Measurements from ENCODE around the gene NUDT19. TPM values are rescaled to one million over a fixed set of nuclear protein-coding genes. Genes with fewer than 3 reads are reported as not detected.
"Not testable (repeated sequence)": the region's sequence is repeated elsewhere in the genome, so short reads cannot be mapped to it uniquely, and the experiment has no call there.

Gene NUDT19
- total and polyA plus RNA-seq, 2 experiments from 2014 or later, result 2.4 to 3.9 TPM

DNA sequence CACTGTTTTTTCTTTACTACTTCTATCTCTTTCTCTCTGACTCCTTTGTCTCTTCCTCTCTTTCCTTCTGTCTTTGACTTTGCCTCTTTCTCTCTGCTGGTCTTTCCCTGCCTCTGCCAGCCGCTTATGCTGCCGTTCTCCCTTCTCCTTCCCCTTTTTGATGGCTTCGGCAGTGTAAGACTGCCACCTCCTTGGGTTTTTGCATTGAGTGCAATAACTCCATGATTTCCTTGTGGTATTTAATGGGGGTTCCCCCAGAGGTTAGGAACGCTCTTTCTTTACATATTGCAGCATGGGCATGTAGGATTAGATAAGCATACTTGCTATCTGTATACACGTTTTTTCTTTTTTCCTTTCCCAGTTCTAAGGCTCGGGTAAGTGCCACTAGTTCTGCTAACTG is 3.9 kb downstream of the NUDT19 start:
- H3K4me1 Mint-ChIP-seq, result peaks cover 23% of the 10 kb centered on the region
- H3K27me3 Mint-ChIP-seq (ENCODE audit: insufficient read depth, low read depth, poor library complexity), result peaks cover 23% of the 10 kb centered on the region
- not testable (repeated sequence) for H3K27ac ChIP-seq (ENCODE audit: low read depth); H3K36me3 ChIP-seq (ENCODE audit: insufficient read depth); H3F3A ChIP-seq (replicated peaks; ENCODE audit: low read depth); DNase-seq (ENCODE audit: low spot score); H3K79me2 ChIP-seq (replicated peaks; ENCODE audit: insufficient read depth); H3K4me3 ChIP-seq; H3K27ac Mint-ChIP-seq; H3K4me3 Mint-ChIP-seq; H3K4me2 ChIP-seq; H4K20me1 ChIP-seq (replicated peaks; ENCODE audit: insufficient read depth); H2AFZ ChIP-seq; H3K9me2 ChIP-seq (ENCODE audit: insufficient read depth); ATAC-seq
- peaks cover 15% of the 10 kb centered on the region for H3K9me3 Mint-ChIP-seq
- Histone ChIP-seq H3K4me1 (ENCODE audit: insufficient read depth) (peaks cover 19% of the 10 kb centered on the region), H3K27me3 (ENCODE audit: insufficient read depth) (peaks cover 33% of the 10 kb centered on the region)
- peaks cover 33% of the 10 kb centered on the region for H3K36me3 Mint-ChIP-seq (ENCODE audit: low read depth)

DNA sequence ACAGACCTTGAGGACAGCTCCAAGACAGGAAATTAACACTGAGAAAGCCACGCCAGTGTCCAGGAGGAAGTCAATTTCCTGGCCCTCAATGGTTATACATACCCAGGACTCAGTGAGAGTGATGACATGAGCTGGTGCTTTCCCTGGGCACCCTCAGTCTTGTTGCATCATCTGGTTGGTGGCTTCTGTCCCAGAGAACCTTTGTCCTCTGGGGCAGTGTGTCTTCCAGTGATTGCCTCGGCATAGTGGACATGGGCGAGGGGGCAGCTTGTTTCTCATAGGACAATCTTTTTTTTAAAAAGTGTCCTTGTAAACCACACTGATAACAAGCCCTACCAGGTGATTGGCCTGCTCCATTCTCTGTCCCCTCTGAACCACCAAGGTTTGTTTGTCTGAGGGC is 5.2 kb downstream of the NUDT19 start:
- H2AFZ ChIP-seq; H3K4me2 ChIP-seq; H3K4me3 ChIP-seq; ATAC-seq; DNase-seq (ENCODE audit: low spot score); H3K27ac Mint-ChIP-seq; H3K27ac ChIP-seq (ENCODE audit: low read depth); H3K79me2 ChIP-seq (replicated peaks; ENCODE audit: insufficient read depth); H3K36me3 ChIP-seq (ENCODE audit: insufficient read depth); H3F3A ChIP-seq (replicated peaks; ENCODE audit: low read depth); H3K4me3 Mint-ChIP-seq; H3K9me2 ChIP-seq (ENCODE audit: insufficient read depth); H4K20me1 ChIP-seq (replicated peaks; ENCODE audit: insufficient read depth): not testable (repeated sequence)
- H3K27me3 ChIP-seq (ENCODE audit: insufficient read depth), result peaks cover 35% of the 10 kb centered on the region
- Mint-ChIP-seq H3K36me3 (ENCODE audit: low read depth) (peaks cover 39% of the 10 kb centered on the region), H3K4me1 (peaks cover 20% of the 10 kb centered on the region), H3K27me3 (ENCODE audit: insufficient read depth, low read depth, poor library complexity) (peaks cover 21% of the 10 kb centered on the region), H3K9me3 (peaks cover 15% of the 10 kb centered on the region)
- peaks cover 24% of the 10 kb centered on the region for H3K4me1 ChIP-seq (ENCODE audit: insufficient read depth)

- H3K9me3 Mint-ChIP-seq, result peaks cover 26% of the 10 kb centered on the region
- not testable (repeated sequence) for H2AFZ ChIP-seq; H3K27ac ChIP-seq (ENCODE audit: low read depth); H3K4me2 ChIP-seq; H3K79me2 ChIP-seq (replicated peaks; ENCODE audit: insufficient read depth); DNase-seq (ENCODE audit: low spot score); H3K36me3 ChIP-seq (ENCODE audit: insufficient read depth); H3K4me3 Mint-ChIP-seq; H3K9me2 ChIP-seq (ENCODE audit: insufficient read depth); H3F3A ChIP-seq (replicated peaks; ENCODE audit: low read depth); ATAC-seq; H4K20me1 ChIP-seq (replicated peaks; ENCODE audit: insufficient read depth); H3K4me3 ChIP-seq; H3K27ac Mint-ChIP-seq
- H3K36me3 Mint-ChIP-seq (ENCODE audit: low read depth), result peaks cover 39% of the 10 kb centered on the region
- Histone ChIP-seq H3K27me3 (ENCODE audit: insufficient read depth) (peaks cover 23% of the 10 kb centered on the region), H3K4me1 (ENCODE audit: insufficient read depth) (peaks cover 19% of the 10 kb centered on the region)
- H3K4me1 Mint-ChIP-seq, result peaks cover 17% of the 10 kb centered on the region
- H3K27me3 Mint-ChIP-seq (ENCODE audit: insufficient read depth, low read depth, poor library complexity), result peaks cover 17% of the 10 kb centered on the region
These were observed 8.5 kb downstream of the NUDT19 start for GRCh38 chr19:32700129-32700528.

DNA sequence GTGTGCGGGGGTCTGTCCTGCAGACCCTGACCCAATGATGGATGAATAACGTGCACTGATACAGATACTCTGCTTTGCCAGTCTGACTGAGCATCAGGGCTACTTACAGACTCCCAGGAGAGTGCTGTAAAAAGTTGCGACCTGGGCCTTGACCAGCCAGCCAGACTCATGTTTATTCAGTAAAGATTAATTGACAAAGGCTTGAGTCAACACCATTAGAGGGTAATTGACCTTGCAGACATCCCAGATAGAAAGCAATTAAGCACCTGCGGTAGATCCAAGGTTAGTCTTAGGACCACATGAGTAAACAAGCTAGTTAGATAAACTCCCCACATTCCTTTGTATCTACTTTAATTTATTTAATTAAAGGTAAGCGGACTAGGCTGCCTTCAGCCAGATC is 10.4 kb downstream of the NUDT19 start:
- H3K4me3 ChIP-seq, result no peak overlapping the region
- no peak overlapping the region for H3K4me2 ChIP-seq
- no peak overlapping the region for H2AFZ ChIP-seq
- H3K27me3 Mint-ChIP-seq (ENCODE audit: insufficient read depth, low read depth, poor library complexity), result peaks cover 17% of the 10 kb centered on the region
- H3F3A ChIP-seq (replicated peaks; ENCODE audit: low read depth), result no peaks in the 10 kb centered on the region
- no peak overlapping the region for H3K4me3 Mint-ChIP-seq
- TF ChIP-seq EZH2phosphoT487 (IDR thresholded peaks at IDR 0.05; ENCODE audit: unreplicated experiment) (no peak), NANOG (IDR thresholded peaks at IDR 0.05; ENCODE audit: borderline replicate concordance) (peak; percentile 39; the same call in 1 of the 2 replicates)
- 0 out of 2 replicates have a peak, but pooled peaks cover 7% of the 10 kb centered on the region for H3K36me3 ChIP-seq (ENCODE audit: insufficient read depth)
- no peaks in the 10 kb centered on the region for H3K9me2 ChIP-seq (ENCODE audit: insufficient read depth)
- peaks cover 5% of the 10 kb centered on the region for H4K20me1 ChIP-seq (replicated peaks; ENCODE audit: insufficient read depth)
- no peaks in the 10 kb centered on the region for H3K79me2 ChIP-seq (replicated peaks; ENCODE audit: insufficient read depth)
- H3K9me3 Mint-ChIP-seq, result peaks cover 26% of the 10 kb centered on the region
- H3K27ac ChIP-seq (ENCODE audit: low read depth), result no peak overlapping the region
- no peak overlapping the region for H3K27ac Mint-ChIP-seq
- peaks cover 17% of the 10 kb centered on the region for H3K4me1 Mint-ChIP-seq
- peaks cover 19% of the 10 kb centered on the region for H3K4me1 ChIP-seq (ENCODE audit: insufficient read depth)
- DNase-seq (ENCODE audit: low spot score), result peak; percentile 30
- peaks cover 23% of the 10 kb centered on the region for H3K27me3 ChIP-seq (ENCODE audit: insufficient read depth)
- ATAC-seq, result no peak
- H3K36me3 Mint-ChIP-seq (ENCODE audit: low read depth), result peaks cover 41% of the 10 kb centered on the region

- not testable (repeated sequence) for H3K4me1 ChIP-seq (ENCODE audit: insufficient read depth); H3K4me2 ChIP-seq; H2AFZ ChIP-seq; H3K27ac Mint-ChIP-seq; H3K4me3 Mint-ChIP-seq; H3K79me2 ChIP-seq (replicated peaks; ENCODE audit: insufficient read depth); H4K20me1 ChIP-seq (replicated peaks; ENCODE audit: insufficient read depth); H3K4me3 ChIP-seq; DNase-seq (ENCODE audit: low spot score); H3K4me1 Mint-ChIP-seq; ATAC-seq; H3K27ac ChIP-seq (ENCODE audit: low read depth); H3K9me2 ChIP-seq (ENCODE audit: insufficient read depth); H3F3A ChIP-seq (replicated peaks; ENCODE audit: low read depth); H3K36me3 ChIP-seq (ENCODE audit: insufficient read depth)
- peaks cover 34% of the 10 kb centered on the region for H3K36me3 Mint-ChIP-seq (ENCODE audit: low read depth)
- peaks cover 23% of the 10 kb centered on the region for H3K27me3 ChIP-seq (ENCODE audit: insufficient read depth)
- peaks cover 26% of the 10 kb centered on the region for H3K9me3 Mint-ChIP-seq
- peaks cover 20% of the 10 kb centered on the region for H3K27me3 Mint-ChIP-seq (ENCODE audit: insufficient read depth, low read depth, poor library complexity)
These were observed 12.4 kb downstream of the NUDT19 start for GRCh38 chr19:32704006-32704405.

Data from GM23338 (cell line).